HL-60 (cell line): ENCODE results near the gene SMIM3.

Experiments used
- DNase-seq, 2 experiments: peaks; one replicate each; pipeline ENCODE4 v3.0.0-alpha.2; 2010 to 2020; ENCODE audit warnings: low read depth in 1 of 2, low spot score in 1 of 2
- H3K27ac ChIP-seq: fragments of 250-450 bp; sonication (Bioruptor Pico); replicated peaks from 2 replicates; pipeline ENCODE4 v1.5.1; 2020; ENCODE audit warnings: mild to moderate bottlenecking, moderate library complexity
- H3K27me3 ChIP-seq: fragments of 250-450 bp; sonication (Bioruptor Pico); 2 replicates; pipeline ENCODE4 v1.5.1; 2021; ENCODE audit warnings: mild to moderate bottlenecking, moderate library complexity; ENCODE audit not compliant: insufficient read depth, poor library complexity, severe bottlenecking
- H3K4me3 ChIP-seq: replicated peaks from 2 replicates; pipeline ENCODE4 v1.5.1; 2011; ENCODE audit warnings: mild to moderate bottlenecking, control low read depth, low read length; ENCODE audit not compliant: insufficient read depth
- GABPA ChIP-seq: IDR thresholded peaks from 2 replicates; pipeline ENCODE4 v1.6.1; 2012; ENCODE audit warnings: low read depth
- POLR2AphosphoS5 ChIP-seq: IDR thresholded peaks from 2 replicates; pipeline ENCODE4 v1.6.1; 2012; ENCODE audit warnings: low read depth
- REST ChIP-seq: IDR thresholded peaks from 2 replicates; pipeline ENCODE4 v1.6.1; 2012; ENCODE audit warnings: low read depth; ENCODE audit not compliant: insufficient replicate concordance
- SPI1 ChIP-seq: IDR thresholded peaks from 2 replicates; pipeline ENCODE4 v1.6.1; 2012; ENCODE audit warnings: low read depth, mild to moderate bottlenecking, borderline replicate concordance
- TF ChIP-seq, protein P1 (sequence below): IDR thresholded peaks from one replicate; pipeline ENCODE4 v1.5.1; 2011; ENCODE audit warnings: low read length, control low read depth, inconsistent platforms; ENCODE audit not compliant: insufficient read depth

Gene SMIM3

GRCh38 chr5:150779397-150780186, 1.0 kb downstream of the SMIM3 start:
- no peak for TF ChIP-seq REST
- TF ChIP-seq, protein P1, sequence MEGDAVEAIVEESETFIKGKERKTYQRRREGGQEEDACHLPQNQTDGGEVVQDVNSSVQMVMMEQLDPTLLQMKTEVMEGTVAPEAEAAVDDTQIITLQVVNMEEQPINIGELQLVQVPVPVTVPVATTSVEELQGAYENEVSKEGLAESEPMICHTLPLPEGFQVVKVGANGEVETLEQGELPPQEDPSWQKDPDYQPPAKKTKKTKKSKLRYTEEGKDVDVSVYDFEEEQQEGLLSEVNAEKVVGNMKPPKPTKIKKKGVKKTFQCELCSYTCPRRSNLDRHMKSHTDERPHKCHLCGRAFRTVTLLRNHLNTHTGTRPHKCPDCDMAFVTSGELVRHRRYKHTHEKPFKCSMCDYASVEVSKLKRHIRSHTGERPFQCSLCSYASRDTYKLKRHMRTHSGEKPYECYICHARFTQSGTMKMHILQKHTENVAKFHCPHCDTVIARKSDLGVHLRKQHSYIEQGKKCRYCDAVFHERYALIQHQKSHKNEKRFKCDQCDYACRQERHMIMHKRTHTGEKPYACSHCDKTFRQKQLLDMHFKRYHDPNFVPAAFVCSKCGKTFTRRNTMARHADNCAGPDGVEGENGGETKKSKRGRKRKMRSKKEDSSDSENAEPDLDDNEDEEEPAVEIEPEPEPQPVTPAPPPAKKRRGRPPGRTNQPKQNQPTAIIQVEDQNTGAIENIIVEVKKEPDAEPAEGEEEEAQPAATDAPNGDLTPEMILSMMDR = no peak
- no peak for TF ChIP-seq GABPA
- TF ChIP-seq POLR2AphosphoS5 = no peak
- TF ChIP-seq SPI1 = no peak
- Histone ChIP-seq H3K27me3 (no peaks in the 10 kb centered on the region), H3K4me3 (peak overlapping the region; percentile 93), H3K27ac (peak overlapping the region; percentile 85)
- DNase-seq = peak in 1 of 2 experiments; percentile 82

GRCh38 chr5:150780187-150780692, 1.7 kb downstream of the SMIM3 start:
- TF ChIP-seq REST = no peak
- TF ChIP-seq, protein P1 = no peak
- TF ChIP-seq GABPA = peak; percentile 33; the same call in 1 of the 2 replicates
- TF ChIP-seq SPI1 = peak; percentile 56; the same call in 1 of the 2 replicates
- peak; percentile 99 for TF ChIP-seq POLR2AphosphoS5
- H3K27ac ChIP-seq = peak overlapping the region; percentile 85
- H3K27me3 ChIP-seq = no peaks in the 10 kb centered on the region
- DNase-seq = peak; percentile 79 to 85
- peak overlapping the region; percentile 93 for H3K4me3 ChIP-seq

DNA sequence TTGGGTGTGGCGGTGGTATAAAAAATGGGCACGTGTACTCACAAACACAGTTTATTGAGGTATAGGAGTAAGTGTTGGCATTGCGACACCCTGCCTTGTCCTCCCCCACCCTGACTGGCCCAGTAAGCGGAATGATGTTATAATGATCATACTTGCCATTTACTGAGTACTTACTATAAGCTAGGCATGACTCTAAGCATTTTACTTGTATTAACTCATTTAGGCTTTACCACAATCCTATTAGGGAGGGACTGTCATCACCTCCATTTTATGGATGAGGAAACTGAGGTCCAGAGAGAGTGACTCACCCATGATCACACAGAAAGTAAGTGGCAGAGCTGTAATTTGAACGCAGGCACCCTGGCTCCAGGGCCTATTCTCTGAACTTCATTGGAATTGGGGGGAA, 2.3 kb downstream of the SMIM3 start:
- Histone ChIP-seq H3K4me3 (peak overlapping the region; percentile 93), H3K27me3 (no peaks in the 10 kb centered on the region), H3K27ac (peak overlapping the region; percentile 85)
- TF ChIP-seq GABPA = no peak
- peak; percentile 37 to 50 for DNase-seq

DNA sequence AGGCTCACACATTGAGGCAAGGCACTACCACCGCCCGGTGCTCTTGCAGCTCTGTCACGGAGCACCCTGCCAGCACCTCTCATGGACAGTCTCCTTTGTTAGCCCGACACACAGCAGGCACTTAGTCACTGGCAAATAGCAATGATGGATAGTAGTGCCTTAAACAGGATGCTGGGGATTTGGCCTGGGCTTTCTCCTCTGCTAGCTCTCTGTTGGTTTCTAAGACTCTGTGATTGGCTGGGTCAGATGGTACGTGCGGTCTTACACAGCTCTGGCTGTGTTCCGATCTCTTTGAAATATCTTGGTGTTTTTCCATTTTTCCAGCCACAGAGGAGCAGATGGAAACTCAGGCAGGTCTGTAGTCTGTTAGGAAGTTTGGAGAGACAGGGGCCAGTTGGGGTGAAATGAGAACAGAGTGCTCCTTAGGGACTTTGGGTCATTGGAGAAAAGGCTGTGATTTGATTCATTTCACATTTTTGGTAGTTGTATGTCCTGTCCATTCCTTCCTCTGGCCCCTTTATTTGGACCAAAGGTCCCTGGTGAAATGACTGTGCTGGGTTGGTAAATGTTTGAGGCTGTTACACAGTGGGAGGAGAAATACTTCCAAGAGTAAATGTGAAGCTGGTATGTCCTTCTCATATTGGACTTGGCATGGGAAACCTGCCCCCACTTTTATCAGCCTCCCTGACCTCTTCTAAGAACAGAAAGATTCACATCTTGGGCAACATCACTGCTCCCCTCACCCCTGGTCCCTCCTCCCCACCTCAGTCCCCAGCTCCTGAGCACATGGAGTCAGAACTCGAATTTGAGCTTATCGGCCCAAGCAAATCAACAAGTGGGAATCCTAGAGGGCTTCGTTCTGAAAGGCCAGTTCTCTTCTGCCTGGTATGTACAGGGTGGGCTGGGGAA, 3.4 kb downstream of the SMIM3 start:
- no peak for DNase-seq
- Histone ChIP-seq H3K27ac (peak overlapping the region; percentile 85), H3K4me3 (peak overlapping the region; percentile 93; the same call in 1 of the 2 replicates), H3K27me3 (no peaks in the 10 kb centered on the region)
- TF ChIP-seq SPI1 (no peak), REST (no peak), GABPA (no peak), POLR2AphosphoS5 (no peak)
- TF ChIP-seq, protein P1 = no peak
